HEK293T (cell line): ENCODE results near the gene UPK3B.
"Not testable (repeated sequence)": the region's sequence is repeated elsewhere in the genome, so short reads cannot be mapped to it uniquely, and the experiment has no call there.

Experiments
- CTCF ChIA-PET: fragments of 350-600 bp; formaldehyde crosslinking; extraction: SDS; loops from one replicate; lab custom pipeline; 2021; ENCODE audit warnings: antibody characterized with exemption, inconsistent platforms; lab: Yijun Ruan, JAX
- POLR2A ChIA-PET: fragments of 350-600 bp; formaldehyde crosslinking; extraction: SDS; loops from one replicate; lab custom pipeline; 2020; ENCODE audit warnings: antibody characterized with exemption, inconsistent platforms; lab: Yijun Ruan, JAX
- DNase-seq: peaks from one replicate; pipeline ENCODE4 v3.0.0; 2012; ENCODE audit warnings: mixed read lengths; ENCODE audit errors: extremely low spot score
- ARNT ChIP-seq: fragments of 450-650 bp; IDR thresholded peaks from 2 replicates; pipeline ENCODE4 v1.6.1; 2017; ENCODE audit warnings: mild to moderate bottlenecking
- BHLHE40 ChIP-seq: fragments of 450-650 bp; IDR thresholded peaks from 2 replicates; pipeline ENCODE4 v1.6.1; 2016; ENCODE audit warnings: mild to moderate bottlenecking, moderate library complexity, borderline replicate concordance
- CTBP1 ChIP-seq: fragments of 450-650 bp; IDR thresholded peaks from 2 replicates; pipeline ENCODE4 v1.6.1; 2016; ENCODE audit warnings: borderline replicate concordance
- ELF4 ChIP-seq: fragments of 450-650 bp; IDR thresholded peaks from 2 replicates; pipeline ENCODE4 v1.6.1; 2017; ENCODE audit warnings: antibody characterized with exemption
- FOXA1 ChIP-seq: fragments of 450-650 bp; IDR thresholded peaks from 2 replicates; pipeline ENCODE4 v1.6.1; 2016; ENCODE audit warnings: mild to moderate bottlenecking
- FOXK2 ChIP-seq: fragments of 450-650 bp; IDR thresholded peaks from 2 replicates; pipeline ENCODE4 v1.6.1; 2016; ENCODE audit warnings: mild to moderate bottlenecking
- FOXM1 ChIP-seq: fragments of 450-650 bp; IDR thresholded peaks from 2 replicates; pipeline ENCODE4 v1.6.1; 2017; ENCODE audit warnings: mild to moderate bottlenecking, borderline replicate concordance
- HDGF ChIP-seq: fragments of 450-650 bp; IDR thresholded peaks from 2 replicates; pipeline ENCODE4 v1.6.1; 2017; ENCODE audit warnings: antibody characterized with exemption, borderline replicate concordance
- L3MBTL2 ChIP-seq: fragments of 450-650 bp; conservative IDR thresholded peaks from 2 replicates; pipeline ENCODE4 v1.6.1; 2016; ENCODE audit warnings: mild to moderate bottlenecking
- LEF1 ChIP-seq: fragments of 450-650 bp; IDR thresholded peaks from 2 replicates; pipeline ENCODE4 v1.6.1; 2017; ENCODE audit warnings: mild to moderate bottlenecking, borderline replicate concordance
- NFRKB ChIP-seq: fragments of 450-650 bp; IDR thresholded peaks from 2 replicates; pipeline ENCODE4 v1.6.1; 2016; ENCODE audit warnings: mild to moderate bottlenecking, moderate library complexity
- SP1 ChIP-seq: fragments of 450-650 bp; IDR thresholded peaks from 2 replicates; pipeline ENCODE4 v1.6.1; 2017
- SUZ12 ChIP-seq: fragments of 450-650 bp; IDR thresholded peaks from 2 replicates; pipeline ENCODE4 v1.6.1; 2016; ENCODE audit warnings: mild to moderate bottlenecking
- TARDBP ChIP-seq: fragments of 450-650 bp; IDR thresholded peaks from 2 replicates; pipeline ENCODE4 v1.6.1; 2016
- ZNF384 ChIP-seq: fragments of 450-650 bp; IDR thresholded peaks from 2 replicates; pipeline ENCODE4 v1.6.1; 2016
- TF ChIP-seq, protein P1 (sequence below): fragments of 450-650 bp; IDR thresholded peaks from 2 replicates; pipeline ENCODE4 v1.6.1; 2016

Gene UPK3B

GRCh38 chr7:76505168-76506080 is 4.9 kb upstream of the UPK3B start:
- CTCF ChIA-PET, result no interaction called here
- peak; percentile 3 for DNase-seq
- POLR2A ChIA-PET, result interaction anchor here (1.4 kb wide), 1 partner anchor 10 kb away, joined by 3 read pairs; no protein-coding TSS in a partner anchor
- TF ChIP-seq, protein P1, sequence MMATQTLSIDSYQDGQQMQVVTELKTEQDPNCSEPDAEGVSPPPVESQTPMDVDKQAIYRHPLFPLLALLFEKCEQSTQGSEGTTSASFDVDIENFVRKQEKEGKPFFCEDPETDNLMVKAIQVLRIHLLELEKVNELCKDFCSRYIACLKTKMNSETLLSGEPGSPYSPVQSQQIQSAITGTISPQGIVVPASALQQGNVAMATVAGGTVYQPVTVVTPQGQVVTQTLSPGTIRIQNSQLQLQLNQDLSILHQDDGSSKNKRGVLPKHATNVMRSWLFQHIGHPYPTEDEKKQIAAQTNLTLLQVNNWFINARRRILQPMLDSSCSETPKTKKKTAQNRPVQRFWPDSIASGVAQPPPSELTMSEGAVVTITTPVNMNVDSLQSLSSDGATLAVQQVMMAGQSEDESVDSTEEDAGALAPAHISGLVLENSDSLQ, result no peak
- TF ChIP-seq LEF1 (no peak), FOXK2 (no peak), NFRKB (no peak), HDGF (no peak), CTBP1 (no peak), ARNT (no peak), ELF4 (no peak), FOXA1 (no peak), SUZ12 (no peak), SP1 (no peak)

- peak; percentile 3 for DNase-seq
- TF ChIP-seq ELF4, result no peak
- TF ChIP-seq HDGF, result no peak
- no peak for TF ChIP-seq FOXM1
- TF ChIP-seq LEF1, result no peak
- no peak for TF ChIP-seq ARNT
- no peak for TF ChIP-seq SP1
- no peak for TF ChIP-seq BHLHE40
- TF ChIP-seq L3MBTL2, result no peak
- TF ChIP-seq NFRKB, result no peak
- no peak for TF ChIP-seq FOXA1
- TF ChIP-seq, protein P1, result no peak
- no peak for TF ChIP-seq TARDBP
- TF ChIP-seq ZNF384, result no peak
- TF ChIP-seq CTBP1, result no peak
- no peak for TF ChIP-seq FOXK2
- TF ChIP-seq SUZ12, result no peak
- ChIA-PET POLR2A (no interaction called here), CTCF (no interaction called here)
Observed at GRCh38 chr7:76506081-76506440, 4.3 kb upstream of the UPK3B start.

DNA sequence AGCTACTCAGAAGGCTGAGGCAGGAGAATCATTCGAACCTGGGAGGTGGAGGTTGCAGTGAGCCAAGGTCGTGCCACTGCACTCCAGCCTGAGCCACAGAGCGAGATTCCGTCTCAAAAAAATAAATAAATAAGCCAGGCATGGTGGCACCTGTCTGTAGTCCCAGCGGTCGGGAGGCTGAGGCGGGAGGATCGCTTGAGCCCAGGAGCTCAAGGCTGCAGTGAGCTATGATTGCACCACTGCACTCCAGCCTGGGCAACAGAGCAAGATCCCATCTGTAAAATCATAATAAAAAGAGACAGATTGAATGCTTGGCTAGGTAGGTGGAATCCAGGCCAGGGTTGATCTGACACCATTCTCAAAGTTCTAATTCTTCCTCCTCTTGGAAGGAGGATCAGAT is 3.7 kb upstream of the UPK3B start:
- peak; percentile 3 for DNase-seq
- CTCF ChIA-PET, POLR2A ChIA-PET: not testable (repeated sequence)

- CTCF ChIA-PET, result no interaction called here
Observed at GRCh38 chr7:76507723-76508406, 2.5 kb upstream of the UPK3B start.

DNA sequence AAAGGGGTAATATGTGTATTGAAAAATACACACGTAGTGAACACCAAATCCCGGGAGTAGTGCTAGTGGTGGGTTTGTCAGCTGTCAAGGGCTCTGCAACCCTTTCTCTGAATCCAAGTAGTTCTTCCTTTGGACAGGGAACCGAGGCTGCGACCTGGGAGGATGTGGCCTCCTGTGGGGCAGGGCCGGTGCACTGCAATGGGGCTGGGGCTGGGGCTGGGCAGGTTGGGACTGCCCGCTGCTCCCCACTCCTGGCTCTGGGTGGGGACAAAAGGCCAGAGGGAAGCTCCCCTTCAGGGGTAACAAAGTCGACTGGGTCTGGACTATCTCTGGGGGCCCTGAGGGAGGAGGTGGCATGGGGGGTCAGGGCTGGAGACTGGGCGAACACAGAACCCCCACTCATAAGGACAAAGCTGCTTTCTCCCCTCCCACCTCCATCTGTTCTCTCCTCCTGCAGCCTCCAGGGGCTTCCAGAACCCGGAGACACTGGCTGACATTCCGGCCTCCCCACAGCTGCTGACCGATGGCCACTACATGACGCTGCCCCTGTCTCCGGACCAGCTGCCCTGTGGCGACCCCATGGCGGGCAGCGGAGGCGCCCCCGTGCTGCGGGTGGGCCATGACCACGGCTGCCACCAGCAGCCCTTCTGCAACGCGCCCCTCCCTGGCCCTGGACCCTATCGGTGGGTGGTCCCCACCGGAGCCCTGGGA is 1.0 kb downstream of the UPK3B start:
- POLR2A ChIA-PET, CTCF ChIA-PET, DNase-seq: not testable (repeated sequence)

More at GRCh38 chr7:76507723-76508406, 2.5 kb upstream of the UPK3B start:
- TF ChIP-seq NFRKB (no peak), SP1 (no peak), FOXM1 (no peak), BHLHE40 (no peak), ARNT (no peak), CTBP1 (no peak), FOXA1 (no peak), L3MBTL2 (no peak), TARDBP (no peak), ELF4 (no peak), HDGF (no peak), LEF1 (no peak), FOXK2 (no peak), ZNF384 (no peak), SUZ12 (no peak)
- TF ChIP-seq, protein P1, result no peak
- peak; percentile 3 for DNase-seq
- POLR2A ChIA-PET, result no interaction called here

- CTCF ChIA-PET, DNase-seq, POLR2A ChIA-PET: not testable (repeated sequence)
Observed at GRCh38 chr7:76511911-76512885, 1.8 kb downstream of the UPK3B start.
